Prostate gland (tissue), 2 donors: ENCODE measurements around the gene CD27. TPM values are rescaled to one million over a fixed set of nuclear protein-coding genes. Genes with fewer than 3 reads are reported as not detected.
"Not testable (repeated sequence)": the region's sequence is repeated elsewhere in the genome, so short reads cannot be mapped to it uniquely, and the experiment has no call there.

Source experiments
- DNase-seq: peaks from one replicate; pipeline ENCODE4 v3.0.0-alpha.2; 2019; ENCODE audit warnings: low spot score
- H3K27ac ChIP-seq, 2 donors: fragments of 200-600 bp; sonication (generic); 2 replicates each; pipeline ENCODE4 v1.5.1; 2017 to 2019
- H3K27me3 ChIP-seq: fragments of 200-600 bp; sonication (generic); replicated peaks from 2 replicates; pipeline ENCODE4 v1.5.1; 2019; ENCODE audit not compliant: insufficient read depth
- H3K36me3 ChIP-seq, 2 donors: fragments of 200-600 bp; sonication (generic); 1 replicate in 1 of 2; 2 replicates in 1 of 2; pipeline versions ENCODE4 v1.5.1 to v1.8.1; 2017 to 2019
- H3K4me1 ChIP-seq: fragments of 200-600 bp; sonication (generic); replicated peaks from 2 replicates; pipeline ENCODE4 v1.5.1; 2019
- H3K4me3 ChIP-seq, 2 donors: fragments of 200-600 bp; sonication (generic); 2 replicates each; pipeline ENCODE4 v1.5.1; 2017 to 2019
- H3K9me3 ChIP-seq: fragments of 200-600 bp; sonication (generic); 2 replicates; pipeline ENCODE4 v1.5.1; 2017
- POLR2A ChIP-seq: fragments of 450-650 bp; IDR thresholded peaks from one replicate; pipeline ENCODE4 v1.6.1; 2016; ENCODE audit warnings: antibody characterized with exemption, mild to moderate bottlenecking
- POLR2AphosphoS5 ChIP-seq: sonication (generic); formaldehyde crosslinking; IDR thresholded peaks from one replicate; pipeline ENCODE4 v1.6.1; 2017; ENCODE audit warnings: antibody characterized with exemption
- WGBS: methylation state at CpG from one replicate; pipeline ENCODE4 v1.1.5; 2018; 5-methylcytosine and 5-hydroxymethylcytosine counted together
- intact Hi-C: fragments of 100-400 bp; cut with DNase I; formaldehyde crosslinking; loops from one replicate; pipeline ENCODE4 v1.14.2; 2022
- total RNA-seq, 2 donors: library from RNA; depleted of rRNA; stranded (reverse); fragments of >200 nt; gene quantifications; one replicate each; pipeline ENCODE4 v1.1.0, GENCODE V29; 2016
- TF ChIP-seq, protein P1 (sequence below), 4 experiments: fragments of 200-600 bp in 2 of 4; fragments of 450-650 bp in 2 of 4; sonication (generic) in 2 of 4; IDR thresholded peaks; 1 replicate in 3 of 4; 2 replicates in 1 of 4; pipeline ENCODE4 v1.5.1; 2016 to 2019; ENCODE audit warnings: antibody characterized with exemption in 4 of 4, mild to moderate bottlenecking in 2 of 4, moderate library complexity in 2 of 4

CD27 gene
- total RNA-seq, 2 donors from 2014 or later, result 1.5 to 2.5 TPM

DNA sequence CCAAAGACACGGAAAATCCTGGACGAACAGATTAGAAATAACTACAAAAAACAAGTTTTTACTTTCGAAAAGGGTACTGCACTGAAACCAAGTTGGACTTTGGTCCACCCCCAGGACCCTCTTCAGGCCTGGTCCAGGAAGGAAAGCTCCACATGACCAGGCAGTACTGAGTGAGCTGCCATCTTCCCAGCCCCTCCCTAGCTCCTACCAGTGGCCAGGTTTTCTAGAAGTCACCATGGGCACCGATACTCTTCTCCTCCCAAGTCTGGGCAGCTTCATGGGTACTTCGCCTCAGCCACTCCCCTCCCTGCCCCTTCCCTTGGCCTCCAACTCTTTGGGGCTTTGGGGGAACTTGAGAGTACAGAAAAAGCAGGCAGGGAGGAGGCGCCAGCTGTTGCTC is 19.1 kb downstream of the CD27 start:
- peaks cover 0 to 18% of the 10 kb centered on the region in 2 donors for H3K36me3 ChIP-seq

DNA sequence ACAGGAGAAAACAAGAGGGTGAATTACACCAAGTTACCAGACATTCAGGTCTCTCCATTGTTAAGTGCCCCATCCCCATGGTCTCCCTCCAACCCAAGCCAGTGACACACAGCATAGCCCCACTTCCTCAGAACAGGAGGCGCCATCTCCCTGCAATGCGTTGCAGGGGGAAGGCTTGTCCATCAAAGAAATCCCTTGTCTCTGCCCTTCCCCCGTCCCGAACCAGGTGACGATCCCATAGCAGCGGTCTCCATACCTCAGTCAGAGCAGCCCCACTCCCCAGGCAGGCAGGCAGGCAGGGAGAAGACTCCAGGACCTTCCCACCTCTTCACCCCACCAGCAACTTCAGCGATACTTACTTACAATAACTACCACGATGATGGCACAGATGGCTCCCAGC is 19.8 kb downstream of the CD27 start:
- Histone ChIP-seq H3K27me3 (no peaks in the 10 kb centered on the region), H3K4me1 (no peaks in the 10 kb centered on the region), H3K36me3 (peaks cover 0 to 18% of the 10 kb centered on the region in 2 donors), H3K27ac (no peak overlapping the region), H3K9me3 (no peaks in the 10 kb centered on the region), H3K4me3 (no peak overlapping the region)
- intact Hi-C loops, result loop anchor here (2.0 kb wide), 1 partner anchor 42 kb away; no protein-coding TSS in a partner anchor
- TF ChIP-seq POLR2AphosphoS5 (no peak), POLR2A (no peak)
- TF ChIP-seq, protein P1, sequence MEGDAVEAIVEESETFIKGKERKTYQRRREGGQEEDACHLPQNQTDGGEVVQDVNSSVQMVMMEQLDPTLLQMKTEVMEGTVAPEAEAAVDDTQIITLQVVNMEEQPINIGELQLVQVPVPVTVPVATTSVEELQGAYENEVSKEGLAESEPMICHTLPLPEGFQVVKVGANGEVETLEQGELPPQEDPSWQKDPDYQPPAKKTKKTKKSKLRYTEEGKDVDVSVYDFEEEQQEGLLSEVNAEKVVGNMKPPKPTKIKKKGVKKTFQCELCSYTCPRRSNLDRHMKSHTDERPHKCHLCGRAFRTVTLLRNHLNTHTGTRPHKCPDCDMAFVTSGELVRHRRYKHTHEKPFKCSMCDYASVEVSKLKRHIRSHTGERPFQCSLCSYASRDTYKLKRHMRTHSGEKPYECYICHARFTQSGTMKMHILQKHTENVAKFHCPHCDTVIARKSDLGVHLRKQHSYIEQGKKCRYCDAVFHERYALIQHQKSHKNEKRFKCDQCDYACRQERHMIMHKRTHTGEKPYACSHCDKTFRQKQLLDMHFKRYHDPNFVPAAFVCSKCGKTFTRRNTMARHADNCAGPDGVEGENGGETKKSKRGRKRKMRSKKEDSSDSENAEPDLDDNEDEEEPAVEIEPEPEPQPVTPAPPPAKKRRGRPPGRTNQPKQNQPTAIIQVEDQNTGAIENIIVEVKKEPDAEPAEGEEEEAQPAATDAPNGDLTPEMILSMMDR (IDR thresholded peaks at IDR 0.05), result no peak
- 89% methylated on average over 8 of the region's 8 CpGs for WGBS
- DNase-seq, result no peak

More for the DNA sequence above, 19.1 kb downstream of the CD27 start:
- no peak overlapping the region for H3K4me3 ChIP-seq
- intact Hi-C loops, result loop anchor here (2.0 kb wide), 2 partner anchors 41 to 137 kb away; no protein-coding TSS in a partner anchor
- no peak for DNase-seq
- H3K4me1 ChIP-seq, result no peaks in the 10 kb centered on the region
- TF ChIP-seq, protein P1 (IDR thresholded peaks at IDR 0.05), result no peak
- TF ChIP-seq POLR2AphosphoS5 (no peak), POLR2A (no peak)
- H3K9me3 ChIP-seq, result no peaks in the 10 kb centered on the region
- no peak overlapping the region for H3K27ac ChIP-seq
- WGBS, result 80% methylated on average over 6 of the region's 6 CpGs
- no peaks in the 10 kb centered on the region for H3K27me3 ChIP-seq

DNA sequence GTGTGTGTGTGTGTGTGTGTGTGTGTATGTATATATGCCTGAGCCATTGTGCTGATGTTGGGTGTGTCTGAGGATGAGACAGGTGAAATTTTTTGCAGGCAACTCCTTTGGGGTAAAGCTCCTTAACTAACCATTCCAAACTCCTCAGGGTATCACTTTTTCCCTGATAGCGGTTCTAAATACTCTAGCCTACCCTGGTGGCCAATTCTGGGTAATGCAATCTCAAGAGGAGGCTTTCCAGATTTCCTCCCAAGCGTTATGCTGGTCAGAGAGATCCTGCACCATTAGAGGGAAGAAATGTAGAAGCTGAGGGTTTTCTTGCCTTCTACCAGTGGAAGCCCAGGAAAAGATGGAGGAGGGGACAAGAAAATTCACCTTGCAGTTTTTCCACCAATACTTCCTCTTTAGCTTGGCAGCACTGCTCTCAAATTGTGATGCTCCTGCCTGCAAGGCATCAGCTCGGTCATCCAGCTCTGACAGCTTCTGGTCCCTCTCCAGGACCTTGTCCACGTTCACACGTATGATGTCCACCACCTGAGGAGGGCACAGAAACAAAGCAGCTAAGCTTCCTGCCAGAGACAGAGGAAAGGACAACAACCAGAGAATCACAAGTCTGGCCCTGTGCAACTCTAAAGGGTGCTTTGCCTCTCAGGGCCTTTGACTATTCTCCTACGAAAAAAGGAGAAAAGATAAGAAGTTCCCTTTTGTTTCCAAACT is 20.9 kb downstream of the CD27 start:
- no peaks in the 10 kb centered on the region for H3K9me3 ChIP-seq
- peak; percentile 63 for DNase-seq
- TF ChIP-seq, protein P1 (IDR thresholded peaks at IDR 0.05), result peak; percentile 78 to 94 (median 84)
- TF ChIP-seq POLR2AphosphoS5 (peak; percentile 59), POLR2A (no peak)
- WGBS, result 48% methylated on average over 6 of the region's 6 CpGs
- no peak overlapping the region for H3K27ac ChIP-seq
- H3K4me3 ChIP-seq, result no peak overlapping the region
- peaks cover 0 to 18% of the 10 kb centered on the region in 2 donors for H3K36me3 ChIP-seq
- intact Hi-C loops, result loop anchor here (2.0 kb wide), 1 partner anchor 43 kb away; no protein-coding TSS in a partner anchor
- H3K4me1 ChIP-seq, result no peaks in the 10 kb centered on the region
- H3K27me3 ChIP-seq, result no peaks in the 10 kb centered on the region

DNA sequence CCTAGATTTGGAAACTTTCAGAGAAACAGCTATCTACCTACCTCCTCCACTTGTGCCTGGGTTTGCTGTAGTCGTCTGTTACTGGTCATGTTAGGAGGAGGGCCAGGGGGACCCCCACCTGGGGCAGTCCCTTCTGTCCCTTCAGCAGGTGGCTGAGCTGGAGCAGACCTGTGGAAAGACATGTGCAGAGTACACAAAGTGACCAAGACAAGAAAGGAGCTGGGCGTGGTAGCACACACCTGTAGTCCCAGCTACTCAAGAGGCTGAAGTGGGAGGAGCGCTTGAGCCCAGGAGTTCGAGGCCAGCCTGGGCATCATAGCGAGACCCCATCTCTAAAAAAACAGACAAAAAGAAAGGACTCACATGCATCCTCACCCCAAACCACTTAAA is 21.4 kb downstream of the CD27 start:
- DNase-seq, result no peak
- H3K4me1 ChIP-seq, result peaks cover 1% of the 10 kb centered on the region
- peaks cover 0 to 18% of the 10 kb centered on the region in 2 donors for H3K36me3 ChIP-seq
- no peak overlapping the region for H3K4me3 ChIP-seq
- H3K27ac ChIP-seq, result no peak overlapping the region
- no peaks in the 10 kb centered on the region for H3K9me3 ChIP-seq
- no peaks in the 10 kb centered on the region for H3K27me3 ChIP-seq
- intact Hi-C loops, result no loop called here
- WGBS, result 93% methylated on average over 5 of the region's 5 CpGs
- TF ChIP-seq, protein P1 (IDR thresholded peaks at IDR 0.05), result no peak
- no peak for TF ChIP-seq POLR2A
- no peak for TF ChIP-seq POLR2AphosphoS5

DNA sequence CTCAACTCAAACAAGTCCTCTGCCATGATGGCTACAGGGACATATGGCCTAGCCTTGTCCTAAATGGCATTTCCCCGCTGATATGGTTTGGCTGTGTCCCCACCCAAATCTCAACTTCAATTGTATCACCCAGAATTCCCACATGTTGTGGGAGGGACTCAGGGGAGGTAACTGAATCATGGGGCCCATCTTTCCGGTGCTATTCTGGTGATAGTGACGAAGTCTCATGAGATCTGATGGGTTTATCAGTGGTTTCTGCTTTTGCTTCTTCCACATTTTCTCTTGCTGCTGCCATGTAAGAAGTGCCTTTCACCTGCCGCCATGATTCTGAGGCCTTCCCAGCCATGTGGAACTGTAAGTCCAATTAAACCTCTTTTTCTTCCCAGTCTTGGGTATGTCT is 22.0 kb downstream of the CD27 start:
- WGBS, result 77% methylated on average over 4 of the region's 4 CpGs
- DNase-seq, H3K27me3 ChIP-seq, H3K4me1 ChIP-seq, intact Hi-C loops, H3K27ac ChIP-seq, H3K9me3 ChIP-seq, H3K4me3 ChIP-seq: not testable (repeated sequence)
- H3K36me3 ChIP-seq, result peaks cover 0 to 14% of the 10 kb centered on the region in 2 donors

DNA sequence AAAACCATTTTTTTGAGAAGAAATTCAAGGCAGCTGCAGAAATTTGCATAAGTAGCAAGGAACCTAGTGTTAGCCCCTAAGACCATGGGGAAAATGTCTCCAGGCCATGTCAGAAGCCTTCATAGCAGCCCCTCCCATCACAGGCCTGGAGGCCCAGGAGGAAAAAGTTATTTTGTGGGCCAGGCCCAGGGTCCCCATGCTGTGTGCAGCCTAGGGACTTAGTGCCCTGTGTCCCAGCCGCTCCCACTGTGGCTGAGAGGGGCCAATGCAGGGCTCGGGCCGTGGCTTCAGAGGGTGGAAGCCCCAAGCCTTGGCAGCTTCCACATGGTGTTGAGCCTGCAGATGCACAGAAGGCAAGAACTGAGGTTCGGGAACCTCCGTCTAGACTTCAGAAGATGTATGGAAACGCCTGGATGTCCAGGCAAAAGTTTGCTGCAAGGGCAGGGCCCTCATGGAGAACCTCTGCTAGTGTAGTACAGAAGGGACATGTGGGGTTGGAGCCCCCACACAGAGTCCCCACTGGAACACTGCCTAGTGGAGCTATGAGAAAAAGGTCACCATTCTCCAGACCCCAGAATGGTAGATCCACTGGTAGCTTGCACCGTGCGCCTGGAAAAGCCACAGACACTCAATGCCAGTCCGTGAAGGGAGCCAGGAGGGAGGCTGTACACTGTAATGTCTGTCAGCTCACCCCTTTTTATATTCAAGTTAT is 23.0 kb downstream of the CD27 start:
- intact Hi-C loops, H3K9me3 ChIP-seq, H3K4me1 ChIP-seq, DNase-seq, H3K27me3 ChIP-seq, H3K4me3 ChIP-seq, H3K27ac ChIP-seq: not testable (repeated sequence)
- peaks cover 0 to 10% of the 10 kb centered on the region in 2 donors for H3K36me3 ChIP-seq
- WGBS, result 95% methylated on average over 8 of the region's 9 CpGs
